ENCODE measurements around the gene EGFL8. TPM values are rescaled to one million over a fixed set of nuclear protein-coding genes. Genes with fewer than 3 reads are reported as not detected.

Gene EGFL8
- total and polyA plus RNA-seq, 9 of the 15 experiments (the other 6 are each of a cell fraction or from before 2014, with no cell fraction given) = 2.2 to 47.4 (median 14.2) TPM

- no peak for TF ChIP-seq GTF2B (IDR thresholded peaks at IDR 0.05; ENCODE audit: extremely low read depth, insufficient read length)
- peak; percentile 26; the same call in 1 of the 2 replicates for TF ChIP-seq EGR1 (conservative IDR thresholded peaks at IDR 0.05)
- TF ChIP-seq NR2C1 (IDR thresholded peaks at IDR 0.05) = no peak
- TF ChIP-seq NR2C1 (tag; IDR thresholded peaks at IDR 0.05) = no peak
- TF ChIP-seq PHF8 (IDR thresholded peaks at IDR 0.05; ENCODE audit: borderline replicate concordance, low read length) = no peak
- TF ChIP-seq POLR2G (IDR thresholded peaks at IDR 0.05; ENCODE audit: low read depth, low read length) = peak; percentile 69
- TF ChIP-seq MAZ (CRISPR knock-in tag; conservative IDR thresholded peaks at IDR 0.05 in 1 of 2, IDR thresholded peaks at IDR 0.05 in 1 of 2) = peak in 1 of 2 experiments; percentile 18; a peak in 1 of 4 replicates
- peak; percentile 8 for TF ChIP-seq RBBP5 (IDR thresholded peaks at IDR 0.05; ENCODE audit: borderline replicate concordance, insufficient read depth, low read length, poor library complexity, severe bottlenecking)
- peak; percentile 60; the same call in 1 of the 2 replicates for TF ChIP-seq NFE2 (IDR thresholded peaks at IDR 0.05; ENCODE audit: low read depth)
- no peak for TF ChIP-seq SAFB2 (IDR thresholded peaks at IDR 0.05; ENCODE audit: borderline replicate concordance, low read depth, low read length, severe bottlenecking)
- no peak for TF ChIP-seq DPF2 (IDR thresholded peaks at IDR 0.05)
- TF ChIP-seq SMARCA5 (IDR thresholded peaks at IDR 0.05) = no peak
- TF ChIP-seq EP300 (IDR thresholded peaks at IDR 0.05; ENCODE audit: low read length) = no peak
- TF ChIP-seq POLR2A (conservative IDR thresholded peaks at IDR 0.05) = no peak; the same call in 1 of the 2 replicates
- TF ChIP-seq BCLAF1 (IDR thresholded peaks at IDR 0.05; ENCODE audit: borderline replicate concordance in 1 of 2, control insufficient read depth in 1 of 2, low read depth in 2 of 2, low read length in 1 of 2) = no peak
- no peak for TF ChIP-seq ATF1 (CRISPR knock-in tag; IDR thresholded peaks at IDR 0.05)
- TF ChIP-seq ATF1 (tag; IDR thresholded peaks at IDR 0.05) = no peak
- TF ChIP-seq CTCFL (IDR thresholded peaks at IDR 0.05; ENCODE audit: borderline replicate concordance, insufficient read depth, low read depth, low read length, poor library complexity, severe bottlenecking) = peak; percentile 27
- TF ChIP-seq MYNN (IDR thresholded peaks at IDR 0.05) = 0 out of 2 replicates have a peak, but pooled peaks have one; percentile 17
- no peak for TF ChIP-seq MYNN (CRISPR knock-in tag; IDR thresholded peaks at IDR 0.05)
- TF ChIP-seq HINFP (tag; conservative IDR thresholded peaks at IDR 0.05; ENCODE audit: low read depth) = no peak
- peak; percentile 61; the same call in 1 of the 2 replicates for TF ChIP-seq RBFOX2 (IDR thresholded peaks at IDR 0.05; ENCODE audit: low read depth, low read length)
Measured at GRCh38 chr6:32166411-32167061, 2.1 kb downstream of the EGFL8 start (continued).

Measured in K562 (cell line).